ENCODE measurements around the gene TTLL1.

GRCh38 chr22:43100225-43100624 is 11.0 kb upstream of the TTLL1 start:
- TF ChIP-seq EZH2phosphoT487 (IDR thresholded peaks at IDR 0.05; ENCODE audit: borderline replicate concordance, low read length) (no peak), CTCF (IDR thresholded peaks at IDR 0.05; ENCODE audit: low read depth, low read length, poor library complexity, severe bottlenecking) (no peak)

All from DOHH2 (cell line).